ENCODE measurements around the gene SWAP70.

DNA sequence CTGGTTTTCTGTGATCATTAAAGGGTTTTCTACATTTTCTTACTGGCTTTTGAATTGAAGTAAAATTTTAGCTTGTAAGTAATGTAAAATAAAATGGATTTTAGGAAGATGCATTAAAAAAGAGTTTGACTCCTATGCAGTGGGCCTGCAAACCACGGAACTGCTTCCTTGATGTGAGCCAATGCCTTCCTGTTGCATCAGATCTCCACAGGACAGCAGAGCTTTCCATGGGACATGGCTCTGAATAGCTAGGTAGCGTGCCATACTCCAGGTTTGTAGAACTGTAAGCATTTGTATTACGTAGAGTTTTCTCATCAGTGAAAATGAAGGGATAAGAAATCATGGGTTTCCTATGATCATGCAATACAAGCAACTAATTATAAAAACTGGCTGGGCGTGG, 133.4 kb downstream of the SWAP70 start:
- TF ChIP-seq, protein P1, sequence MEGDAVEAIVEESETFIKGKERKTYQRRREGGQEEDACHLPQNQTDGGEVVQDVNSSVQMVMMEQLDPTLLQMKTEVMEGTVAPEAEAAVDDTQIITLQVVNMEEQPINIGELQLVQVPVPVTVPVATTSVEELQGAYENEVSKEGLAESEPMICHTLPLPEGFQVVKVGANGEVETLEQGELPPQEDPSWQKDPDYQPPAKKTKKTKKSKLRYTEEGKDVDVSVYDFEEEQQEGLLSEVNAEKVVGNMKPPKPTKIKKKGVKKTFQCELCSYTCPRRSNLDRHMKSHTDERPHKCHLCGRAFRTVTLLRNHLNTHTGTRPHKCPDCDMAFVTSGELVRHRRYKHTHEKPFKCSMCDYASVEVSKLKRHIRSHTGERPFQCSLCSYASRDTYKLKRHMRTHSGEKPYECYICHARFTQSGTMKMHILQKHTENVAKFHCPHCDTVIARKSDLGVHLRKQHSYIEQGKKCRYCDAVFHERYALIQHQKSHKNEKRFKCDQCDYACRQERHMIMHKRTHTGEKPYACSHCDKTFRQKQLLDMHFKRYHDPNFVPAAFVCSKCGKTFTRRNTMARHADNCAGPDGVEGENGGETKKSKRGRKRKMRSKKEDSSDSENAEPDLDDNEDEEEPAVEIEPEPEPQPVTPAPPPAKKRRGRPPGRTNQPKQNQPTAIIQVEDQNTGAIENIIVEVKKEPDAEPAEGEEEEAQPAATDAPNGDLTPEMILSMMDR (IDR thresholded peaks at IDR 0.05; ENCODE audit: insufficient read depth, low read length, poor library complexity, severe bottlenecking): no peak
- no peak for TF ChIP-seq EZH2phosphoT487 (conservative IDR thresholded peaks at IDR 0.05; ENCODE audit: low read length)
